ENCODE measurements around the gene NPRL2.
A peak's percentile ranks its signal among the peaks of the same experiment; 100 is the strongest.

DNA sequence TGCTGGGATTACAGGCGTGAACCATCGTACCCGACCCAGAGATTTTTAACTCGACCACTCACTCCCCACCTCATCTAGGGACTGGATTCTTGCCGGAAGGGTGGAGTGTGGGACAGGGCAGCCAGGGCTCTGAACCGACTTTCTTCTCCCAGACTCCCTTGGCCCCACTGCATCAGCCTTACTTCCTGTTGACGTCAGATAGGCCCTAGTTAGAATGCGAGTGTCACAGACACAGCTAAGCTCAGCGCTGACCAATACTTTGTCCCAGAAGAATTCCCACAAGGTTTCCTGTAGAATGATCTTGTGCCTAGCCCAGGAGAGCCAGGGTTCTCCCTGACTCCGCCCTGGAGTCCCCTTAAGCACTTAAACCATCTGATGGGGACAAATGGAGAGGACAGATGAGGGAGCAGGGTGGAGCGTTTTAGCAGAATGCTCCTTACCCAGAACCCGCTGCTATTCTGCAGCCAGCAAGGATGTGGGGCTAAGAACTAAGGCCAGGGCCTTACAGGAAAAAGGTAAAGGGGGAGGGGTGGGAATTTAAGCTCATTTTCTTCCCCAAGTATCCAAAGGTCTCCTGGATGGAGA lies 16.7 kb downstream of the NPRL2 start:
- TF ChIP-seq JUN (IDR thresholded peaks at IDR 0.05; ENCODE audit: borderline replicate concordance, insufficient read depth, insufficient read length, low read depth) = peak; percentile 22
- TF ChIP-seq POLR2A (IDR thresholded peaks at IDR 0.05; ENCODE audit: low read depth, low read length) = no peak
- peak; percentile 21 for TF ChIP-seq POLR2AphosphoS5 (IDR thresholded peaks at IDR 0.05; ENCODE audit: insufficient read depth, low read depth, low read length)
- TF ChIP-seq CTCF (IDR thresholded peaks at IDR 0.05; ENCODE audit: extremely low read depth in 1 of 2, insufficient read depth in 1 of 2, low read depth in 1 of 2, low read length in 2 of 2) = no peak
- no peak for TF ChIP-seq EZH2 (IDR thresholded peaks at IDR 0.05; ENCODE audit: borderline replicate concordance, low read depth, low read length, severe bottlenecking)
